NK-92 treated with Interleukin-12 subunit alpha and Interleukin-12 subunit beta, amount 100 ng/mL, for 24 hours (cell line): ENCODE measurements around the gene TAF4.
"Not testable (repeated sequence)": the region's sequence is repeated elsewhere in the genome, so short reads cannot be mapped to it uniquely, and the experiment has no call there.

Experiments
- DNase-seq: peaks from one replicate; lab custom pipeline; 2025; lab: John Stamatoyannopoulos, UW

Gene TAF4

GRCh38 chr20:62055862-62056115, 9.9 kb downstream of the TAF4 start:
- not testable (repeated sequence) for DNase-seq

- no peak for DNase-seq
Observed at GRCh38 chr20:62055106-62055861, 10.4 kb downstream of the TAF4 start.

- no peak for DNase-seq
Observed at GRCh38 chr20:62054451-62054953, 11.2 kb downstream of the TAF4 start.

- DNase-seq: no peak
Observed at GRCh38 chr20:62053465-62054196, 12.1 kb downstream of the TAF4 start.

- no peak for DNase-seq
Observed at GRCh38 chr20:62052842-62053464, 12.7 kb downstream of the TAF4 start.

GRCh38 chr20:62052336-62052841, 13.3 kb downstream of the TAF4 start:
- DNase-seq: no peak

GRCh38 chr20:62051546-62052255, 14.0 kb downstream of the TAF4 start:
- DNase-seq: no peak

- DNase-seq: no peak
Observed at GRCh38 chr20:62051144-62051543, 14.5 kb downstream of the TAF4 start.

GRCh38 chr20:62050166-62051120, 15.2 kb downstream of the TAF4 start:
- no peak for DNase-seq

- DNase-seq: no peak
Observed at GRCh38 chr20:62049342-62050165, 16.1 kb downstream of the TAF4 start.

- no peak for DNase-seq
Observed at GRCh38 chr20:62048821-62049291, 16.8 kb downstream of the TAF4 start.

- no peak for DNase-seq
Observed at GRCh38 chr20:62048346-62048761, 17.3 kb downstream of the TAF4 start.

GRCh38 chr20:62047666-62048345, 17.9 kb downstream of the TAF4 start:
- no peak for DNase-seq

GRCh38 chr20:62046431-62046830, 19.2 kb downstream of the TAF4 start:
- DNase-seq: no peak

- DNase-seq: no peak
Observed at GRCh38 chr20:62045529-62046285, 20.0 kb downstream of the TAF4 start.

- DNase-seq: no peak
Observed at GRCh38 chr20:62045118-62045517, 20.6 kb downstream of the TAF4 start.

GRCh38 chr20:62044631-62045030, 21.1 kb downstream of the TAF4 start:
- DNase-seq: no peak

- no peak for DNase-seq
Observed at GRCh38 chr20:62043131-62043914, 22.4 kb downstream of the TAF4 start.
